NCI-H2107 (cell line): ENCODE measurements around the gene ERG.

Source experiments
- DNase-seq: peaks from one replicate; lab custom pipeline; 2025; lab: John Stamatoyannopoulos, UW

ERG gene

GRCh38 chr21:38433471-38433870, 64.8 kb downstream of the ERG start:
- DNase-seq: no peak

- DNase-seq: no peak
These were observed 67.8 kb downstream of the ERG start for GRCh38 chr21:38430401-38430984.

GRCh38 chr21:38429011-38429410, 69.3 kb downstream of the ERG start:
- no peak for DNase-seq

GRCh38 chr21:38428211-38428610, 70.1 kb downstream of the ERG start:
- no peak for DNase-seq

- DNase-seq: no peak
These were observed 73.8 kb downstream of the ERG start for GRCh38 chr21:38424305-38425019.

- no peak for DNase-seq
These were observed 76.2 kb downstream of the ERG start for GRCh38 chr21:38422082-38422481.

- DNase-seq: no peak
These were observed 78.1 kb downstream of the ERG start for GRCh38 chr21:38420140-38420539.

GRCh38 chr21:38417726-38418125, 80.6 kb downstream of the ERG start:
- no peak for DNase-seq

GRCh38 chr21:38416791-38417190, 81.5 kb downstream of the ERG start:
- DNase-seq: no peak

GRCh38 chr21:38413958-38414548, 84.2 kb downstream of the ERG start:
- no peak for DNase-seq

- DNase-seq: no peak
These were observed 87.8 kb downstream of the ERG start for GRCh38 chr21:38410466-38410865.

GRCh38 chr21:38409907-38410306, 88.4 kb downstream of the ERG start:
- no peak for DNase-seq

GRCh38 chr21:38404177-38404576, 94.1 kb downstream of the ERG start:
- no peak for DNase-seq

GRCh38 chr21:38402795-38403194, 95.5 kb downstream of the ERG start:
- DNase-seq: no peak

GRCh38 chr21:38402291-38402690, 96.0 kb downstream of the ERG start:
- DNase-seq: no peak

- DNase-seq: no peak
These were observed 96.9 kb downstream of the ERG start for GRCh38 chr21:38401191-38401926.

GRCh38 chr21:38400195-38400919, 97.9 kb downstream of the ERG start:
- DNase-seq: no peak

GRCh38 chr21:38399103-38399502, 99.2 kb downstream of the ERG start:
- DNase-seq: no peak

- DNase-seq: no peak
These were observed 102.0 kb downstream of the ERG start for GRCh38 chr21:38396325-38396724.

- no peak for DNase-seq
These were observed 102.7 kb downstream of the ERG start for GRCh38 chr21:38395581-38395980.

GRCh38 chr21:38392661-38393060, 105.6 kb downstream of the ERG start:
- DNase-seq: no peak

- DNase-seq: no peak
These were observed 108.4 kb downstream of the ERG start for GRCh38 chr21:38389896-38390295.
